Activated T-cell treated with anti-CD3 and anti-CD28 coated beads for 48 hours (primary cell): Measurements from ENCODE around the gene DCP2.
A peak's percentile ranks its signal among the peaks of the same experiment; 100 is the strongest.
"Not testable (repeated sequence)": the region's sequence is repeated elsewhere in the genome, so short reads cannot be mapped to it uniquely, and the experiment has no call there.

ENCODE experiments used
- DNase-seq: peaks from one replicate; pipeline ENCODE4 v3.0.0-alpha.2; 2020; ENCODE audit warnings: low read depth

Gene DCP2

GRCh38 chr5:112976432-112977309, at the start of gene DCP2:
Gene DCP2, plus strand, starts transcription at chr5:112976798. Its CDS starts 136 bp downstream, at chr5:112976934.
- peak; percentile 94 for DNase-seq

DNA sequence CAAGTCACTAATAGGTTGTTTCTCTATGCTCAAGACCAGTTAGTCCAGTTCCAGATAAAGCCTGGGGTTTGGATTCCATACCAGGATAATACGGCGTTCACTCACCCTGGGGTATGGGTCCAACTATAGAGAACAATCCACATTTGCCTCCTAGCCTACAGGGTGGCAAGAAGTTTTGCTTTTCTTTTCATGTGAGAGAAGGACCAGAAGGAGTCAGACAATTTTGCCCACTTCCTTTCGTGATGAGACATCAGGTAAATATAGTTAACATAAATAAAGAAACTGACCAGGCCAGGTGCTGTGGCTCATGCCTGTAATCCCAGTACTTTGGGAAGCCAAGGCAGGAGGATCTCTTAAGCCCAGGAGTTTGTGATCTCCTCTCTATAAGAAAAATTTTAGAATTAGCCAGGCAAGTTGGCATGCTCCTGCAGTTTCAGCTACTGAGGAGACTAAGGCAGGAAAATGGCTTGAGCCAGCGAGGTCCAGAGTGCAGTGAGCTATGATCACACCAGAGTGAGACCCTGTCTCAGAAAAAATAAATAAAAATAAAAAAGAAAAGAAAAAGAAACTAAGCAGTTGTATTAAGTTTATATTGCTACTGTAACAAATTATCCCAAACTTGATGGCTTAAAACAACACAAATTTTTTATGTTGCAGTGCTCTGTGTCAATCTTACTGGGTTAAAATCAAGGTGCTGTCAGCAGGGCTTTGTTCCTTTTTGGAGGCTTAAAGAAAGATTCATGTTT, 47.1 kb upstream of the DCP2 start:
- DNase-seq = no peak

- no peak for DNase-seq
Measured at GRCh38 chr5:112930082-112930344, 46.6 kb upstream of the DCP2 start.

DNA sequence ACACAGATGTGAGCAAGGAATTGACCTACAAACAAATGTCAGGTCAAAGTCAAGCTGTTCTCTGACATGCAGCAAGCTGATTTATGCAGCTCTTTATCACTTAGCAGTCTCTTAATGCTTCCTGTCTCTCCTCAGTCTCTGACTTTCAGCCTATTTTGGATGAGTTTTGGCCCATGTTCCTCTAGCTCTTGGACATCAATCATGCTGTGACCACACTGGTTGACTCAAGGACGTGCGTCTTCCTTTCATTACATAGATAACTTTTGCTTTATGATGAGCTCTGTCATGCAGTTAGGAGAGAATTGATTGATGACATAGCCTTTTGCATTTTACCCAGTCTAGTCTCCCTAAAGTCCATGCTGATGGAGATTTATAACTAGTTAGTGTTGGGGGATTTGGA, 45.1 kb upstream of the DCP2 start:
- no peak for DNase-seq

DNA sequence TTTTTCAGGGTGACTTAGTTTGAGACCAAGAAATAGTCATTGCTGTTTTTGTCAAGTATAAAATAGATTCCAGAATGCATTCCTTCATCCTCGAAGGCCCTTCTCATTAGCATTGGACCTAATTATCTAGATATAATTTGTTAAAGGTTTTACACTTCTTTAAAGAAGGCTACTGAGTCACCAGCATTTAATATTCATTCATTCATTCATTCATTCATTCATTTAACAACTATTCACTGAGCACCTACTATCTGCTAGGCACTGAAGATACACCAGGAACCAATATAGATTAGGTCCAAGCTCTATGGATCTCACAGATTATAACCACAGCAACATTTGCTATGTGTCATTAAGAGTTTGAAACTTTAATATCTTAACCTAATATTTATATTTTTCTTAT, 43.5 kb upstream of the DCP2 start:
- DNase-seq = no peak

GRCh38 chr5:112933651-112934365, 42.8 kb upstream of the DCP2 start:
- DNase-seq = no peak

DNA sequence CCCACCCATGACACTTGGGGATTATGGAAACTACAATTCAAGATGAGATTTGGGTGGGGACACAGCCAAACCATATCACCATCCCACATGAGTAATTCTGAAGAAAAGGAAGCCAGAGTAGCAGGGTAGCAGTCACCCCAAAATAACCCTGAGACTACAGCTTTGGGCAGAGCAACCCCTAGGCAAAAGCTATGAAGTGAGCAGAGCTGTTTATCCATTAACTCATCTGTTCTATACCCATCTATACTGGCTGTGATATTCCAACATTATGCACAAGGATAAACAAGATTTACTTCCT, 42.3 kb upstream of the DCP2 start:
- no peak for DNase-seq

DNA sequence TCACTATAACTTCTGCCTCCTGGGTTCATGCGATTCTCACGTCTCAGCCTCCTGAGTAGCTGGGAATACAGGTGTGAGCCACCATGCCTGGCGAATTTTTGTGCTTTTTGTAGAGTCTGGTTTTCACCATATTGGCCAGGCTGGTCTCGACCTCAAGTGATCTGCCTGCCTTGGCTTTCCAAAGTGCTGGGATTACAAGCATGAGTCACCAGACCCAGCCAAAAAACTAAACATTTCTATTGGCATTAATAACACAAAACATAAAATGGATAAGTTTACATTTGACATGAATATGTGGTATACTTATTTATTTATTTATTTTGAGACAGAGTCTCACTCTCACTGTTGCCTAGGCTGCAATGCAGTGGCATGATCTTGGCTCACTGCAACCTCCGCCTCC, 40.9 kb upstream of the DCP2 start:
- DNase-seq = no peak

DNA sequence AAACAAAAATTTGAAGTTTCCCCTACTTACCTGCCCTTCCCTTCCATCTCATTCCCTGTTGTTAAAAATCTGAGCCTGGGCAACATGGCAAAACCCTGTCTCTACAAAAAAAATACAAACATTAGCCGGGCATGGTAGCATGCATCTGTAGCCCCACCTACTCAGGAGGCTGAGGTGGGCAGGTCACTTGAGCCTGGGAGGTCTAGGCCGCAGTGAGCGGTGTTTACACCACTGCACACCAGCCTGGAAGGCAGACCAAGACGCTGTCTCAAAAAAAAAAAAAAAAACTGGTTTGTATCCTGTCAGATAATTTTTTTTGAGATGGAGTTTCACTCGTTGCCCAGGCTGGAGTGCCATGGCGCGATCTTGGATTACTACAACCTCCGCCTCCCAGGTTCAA, 38.3 kb upstream of the DCP2 start:
- no peak for DNase-seq

DNA sequence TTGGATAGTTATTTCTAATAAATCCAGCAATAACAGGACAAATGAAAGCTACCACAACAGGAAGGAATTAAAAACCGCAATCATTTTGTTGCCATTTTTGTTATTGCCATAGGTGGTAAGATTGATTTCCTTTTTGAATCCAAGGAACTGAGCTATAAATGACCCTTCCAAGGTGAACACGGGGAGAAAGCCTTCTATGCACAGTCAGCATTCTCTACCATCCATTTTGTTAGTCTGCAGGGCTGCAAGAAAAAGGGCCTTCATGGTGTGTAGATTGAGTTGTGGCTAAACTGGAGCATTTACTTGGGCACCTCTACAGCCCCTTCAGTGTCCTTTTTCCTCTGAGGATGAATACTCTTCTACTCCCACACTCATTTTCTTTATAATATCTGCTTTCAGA, 35.9 kb upstream of the DCP2 start:
- DNase-seq = no peak

- no peak for DNase-seq
Measured at GRCh38 chr5:112948458-112948857, 28.1 kb upstream of the DCP2 start.

DNA sequence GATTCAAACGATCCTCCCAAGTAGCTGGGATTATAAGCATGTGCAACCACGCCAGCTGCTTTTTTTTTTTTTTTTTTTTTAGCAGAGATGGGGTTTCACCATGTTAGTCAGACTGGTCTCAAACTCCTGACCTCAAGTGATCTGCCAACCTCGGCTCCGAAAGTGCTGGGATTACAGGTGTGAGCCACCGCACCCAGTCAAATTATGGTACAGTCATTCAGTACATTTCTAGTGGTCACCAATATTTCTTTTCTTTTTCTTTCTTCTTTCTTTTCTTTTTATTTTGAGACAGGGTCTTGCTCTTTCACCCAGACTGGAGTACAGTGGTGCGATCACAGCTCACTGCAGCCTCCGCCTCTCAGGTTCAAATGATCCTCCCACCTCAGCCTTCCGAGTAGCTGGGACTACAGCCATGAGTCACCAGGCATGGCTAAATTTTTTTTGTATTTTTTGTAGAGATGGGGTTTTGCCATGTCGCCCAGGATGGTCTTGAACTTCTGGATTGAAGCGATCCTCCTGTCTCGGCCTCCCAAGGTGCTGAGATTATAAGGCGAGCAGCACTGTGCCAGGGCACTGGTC, 25.4 kb upstream of the DCP2 start:
- DNase-seq = peak; percentile 44

DNA sequence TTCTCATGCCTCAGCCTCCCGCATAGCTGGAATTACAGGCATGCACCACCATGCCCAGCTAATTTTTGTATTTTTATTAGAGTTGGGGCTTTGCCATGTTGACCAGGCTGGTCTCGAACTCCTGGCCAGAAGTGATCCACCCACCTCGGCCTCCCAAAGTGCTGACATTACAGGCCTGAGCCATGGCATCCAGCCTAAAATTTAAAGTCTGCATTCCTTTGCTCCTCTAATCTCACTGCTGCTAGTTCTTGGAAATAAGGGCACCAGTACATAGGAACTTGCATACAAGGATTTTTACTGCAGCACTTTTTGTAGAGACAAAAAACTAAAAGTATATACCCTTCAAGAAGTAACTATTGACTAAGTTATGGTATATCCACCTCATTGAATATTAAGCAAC, 20.0 kb upstream of the DCP2 start:
- no peak for DNase-seq

DNA sequence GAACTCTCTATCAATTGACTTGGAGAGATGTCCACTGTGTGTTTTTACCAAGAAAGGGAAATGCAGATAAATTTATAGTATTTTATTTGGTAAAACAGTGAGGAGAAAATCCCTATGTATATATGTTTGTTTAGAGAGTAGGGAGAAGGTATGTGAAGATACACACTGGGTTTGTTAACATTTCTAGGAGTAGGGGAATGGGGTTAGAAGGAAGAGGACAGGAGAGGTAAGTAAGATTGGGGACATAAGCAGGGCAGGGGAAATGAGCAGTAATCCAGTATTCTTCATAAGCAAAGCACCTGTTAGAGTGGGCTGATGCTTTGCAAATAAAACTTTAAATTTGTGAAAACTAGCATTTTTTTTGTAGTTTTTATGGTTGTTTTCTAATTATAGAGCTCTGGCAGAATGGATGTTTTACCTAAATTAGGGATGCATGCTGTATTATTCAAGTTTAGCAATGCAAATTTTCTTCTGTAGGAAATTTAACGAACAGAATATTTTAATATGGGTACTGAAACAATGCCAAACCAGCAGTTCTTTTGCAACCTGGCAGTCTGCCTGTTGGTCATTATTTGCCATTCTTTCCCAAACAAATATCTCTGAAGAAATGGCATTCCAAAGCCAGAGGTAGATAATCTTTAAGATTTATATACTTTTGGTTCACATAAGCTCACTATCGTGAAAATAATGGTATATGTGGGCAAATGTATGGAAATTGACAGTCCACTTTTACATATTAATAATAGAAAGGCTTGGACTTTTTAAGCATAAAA, 19.4 kb upstream of the DCP2 start:
- no peak for DNase-seq

- peak; percentile 16 for DNase-seq
Measured at GRCh38 chr5:112958093-112959088, 18.2 kb upstream of the DCP2 start.

- DNase-seq = peak; percentile 16
Measured at GRCh38 chr5:112959872-112960271, 16.7 kb upstream of the DCP2 start.

- DNase-seq = no peak
Measured at GRCh38 chr5:112960315-112960714, 16.3 kb upstream of the DCP2 start.

- DNase-seq = no peak
Measured at GRCh38 chr5:112960863-112961504, 15.6 kb upstream of the DCP2 start.

- DNase-seq = not testable (repeated sequence)
Measured at GRCh38 chr5:112963374-112963733, 13.2 kb upstream of the DCP2 start.

- DNase-seq = peak; percentile 16
Measured at GRCh38 chr5:112965733-112966306, 10.8 kb upstream of the DCP2 start.
